H9 (cell line): ENCODE measurements around the gene GATA3. TPM values are rescaled to one million over a fixed set of nuclear protein-coding genes. Genes with fewer than 3 reads are reported as not detected.

ENCODE experiments used
- DNase-seq: peaks from one replicate; pipeline ENCODE4 v3.0.0-alpha.2; 2017
- H2AFZ ChIP-seq: one replicate; pipeline ENCODE4 v1.6.1; 2013; ENCODE audit warnings: mild to moderate bottlenecking, low read length, control low read depth, moderate library complexity
- H2AK5ac ChIP-seq: 2 replicates; pipeline ENCODE4 v1.6.1; 2013; ENCODE audit warnings: low read length, control low read depth, mixed read lengths; ENCODE audit not compliant: insufficient read length
- H2BK120ac ChIP-seq: one replicate; pipeline ENCODE4 v1.6.1; 2013; ENCODE audit warnings: low read depth, mild to moderate bottlenecking, low read length, control low read depth, inconsistent platforms; ENCODE audit not compliant: poor library complexity, severe bottlenecking
- H2BK12ac ChIP-seq: 2 replicates; pipeline ENCODE4 v1.6.1; 2013; ENCODE audit warnings: low read length, control low read depth, mixed read lengths, low read depth; ENCODE audit not compliant: insufficient read length
- H2BK15ac ChIP-seq: 2 replicates; pipeline ENCODE4 v1.6.1; 2013; ENCODE audit warnings: low read depth, low read length, control low read depth
- H2BK20ac ChIP-seq: one replicate; pipeline ENCODE4 v1.6.1; 2013; ENCODE audit warnings: low read depth, mild to moderate bottlenecking, low read length, control low read depth, inconsistent platforms; ENCODE audit not compliant: poor library complexity, severe bottlenecking
- H2BK5ac ChIP-seq: 2 replicates; pipeline ENCODE4 v1.6.1; 2013; ENCODE audit warnings: low read length, control low read depth, mixed read lengths; ENCODE audit not compliant: insufficient read length
- H3K14ac ChIP-seq: 2 replicates; pipeline ENCODE4 v1.6.1; 2013; ENCODE audit warnings: low read length, control low read depth; ENCODE audit not compliant: insufficient read depth
- H3K18ac ChIP-seq: 2 replicates; pipeline ENCODE4 v1.6.1; 2013; ENCODE audit warnings: low read depth, mild to moderate bottlenecking, mixed read lengths, low read length, control low read depth; ENCODE audit not compliant: insufficient read length
- H3K23ac ChIP-seq: 2 replicates; pipeline ENCODE4 v1.6.1; 2013; ENCODE audit warnings: low read length, control low read depth, mixed read lengths, low read depth; ENCODE audit not compliant: insufficient read length
- H3K23me2 ChIP-seq: 2 replicates; pipeline ENCODE4 v1.6.1; 2013; ENCODE audit warnings: low read depth, mild to moderate bottlenecking, mixed read lengths, low read length, control low read depth; ENCODE audit not compliant: insufficient read length, poor library complexity, severe bottlenecking
- H3K27ac ChIP-seq: 2 replicates; pipeline ENCODE4 v1.5.1; 2013; ENCODE audit warnings: low read length, control low read depth, mixed read lengths, low read depth; ENCODE audit not compliant: insufficient read length
- H3K27me3 ChIP-seq: 2 replicates; pipeline ENCODE4 v1.6.1; 2013; ENCODE audit warnings: low read length, control low read depth, inconsistent platforms; ENCODE audit not compliant: insufficient read depth
- H3K4ac ChIP-seq: 2 replicates; pipeline ENCODE4 v1.6.1; 2013; ENCODE audit warnings: low read depth, mild to moderate bottlenecking, control low read depth, inconsistent platforms, low read length, moderate library complexity
- H3K4me1 ChIP-seq: 2 replicates; pipeline ENCODE4 v1.6.1; 2013; ENCODE audit warnings: low read length, control low read depth, inconsistent platforms; ENCODE audit not compliant: insufficient read depth
- H3K4me2 ChIP-seq: 2 replicates; pipeline ENCODE4 v1.6.1; 2013; ENCODE audit warnings: low read length, control low read depth, mixed read lengths; ENCODE audit not compliant: insufficient read length, insufficient read depth
- H3K56ac ChIP-seq: 2 replicates; pipeline ENCODE4 v1.6.1; 2013; ENCODE audit warnings: low read depth, mild to moderate bottlenecking, mixed read lengths, low read length, control low read depth; ENCODE audit not compliant: insufficient read length
- H3K79me1 ChIP-seq: 2 replicates; pipeline ENCODE4 v1.6.1; 2013; ENCODE audit warnings: low read depth, mild to moderate bottlenecking, moderate library complexity, low read length, control low read depth, inconsistent platforms; ENCODE audit not compliant: insufficient read depth, poor library complexity, severe bottlenecking
- H3K79me2 ChIP-seq: 2 replicates; pipeline ENCODE4 v1.6.1; 2013; ENCODE audit warnings: low read length, control low read depth, inconsistent platforms; ENCODE audit not compliant: insufficient read depth
- H3K9ac ChIP-seq: 2 replicates; pipeline ENCODE4 v1.6.1; 2013; ENCODE audit warnings: low read length, control low read depth, mixed read lengths; ENCODE audit not compliant: insufficient read length; ENCODE audit errors: extremely low read depth
- H3K9me3 ChIP-seq: one replicate; pipeline ENCODE4 v1.6.1; 2013; ENCODE audit warnings: low read depth, low read length, inconsistent platforms; ENCODE audit not compliant: control insufficient read depth
- H3T11ph ChIP-seq: one replicate; pipeline ENCODE4 v1.6.1; 2013; ENCODE audit warnings: mild to moderate bottlenecking, low read length, control low read depth, inconsistent platforms
- H4K20me1 ChIP-seq: one replicate; pipeline ENCODE4 v1.6.1; 2013; ENCODE audit not compliant: control insufficient read depth, insufficient read length, insufficient read depth
- H4K5ac ChIP-seq: 2 replicates; pipeline ENCODE4 v1.6.1; 2013; ENCODE audit warnings: low read depth, mild to moderate bottlenecking, mixed read lengths, low read length, control low read depth; ENCODE audit not compliant: insufficient read length
- H4K8ac ChIP-seq: replicated peaks from 2 replicates; pipeline ENCODE4 v1.6.1; 2013; ENCODE audit warnings: low read length, control low read depth, mixed read lengths, low read depth; ENCODE audit not compliant: insufficient read length
- H4K91ac ChIP-seq: 2 replicates; pipeline ENCODE4 v1.6.1; 2013; ENCODE audit warnings: low read depth, mild to moderate bottlenecking, moderate library complexity, mixed read lengths, low read length, control low read depth; ENCODE audit not compliant: insufficient read length
- H3K27ac Mint-ChIP-seq, 3 experiments: 2 replicates in 2 of 3; 3 replicates in 1 of 3; pipeline ENCODE4 v1.8.0; 2020 to 2021; ENCODE audit warnings: mixed read lengths in 3 of 3, mild to moderate bottlenecking in 1 of 3, moderate library complexity in 1 of 3
- H3K27me3 Mint-ChIP-seq: 2 replicates; pipeline ENCODE4 v1.8.0; 2021; ENCODE audit warnings: low read depth, mild to moderate bottlenecking, moderate library complexity, mixed read lengths
- H3K36me3 Mint-ChIP-seq, 3 experiments: 2 replicates in 2 of 3; 3 replicates in 1 of 3; pipeline ENCODE4 v1.8.0; 2020 to 2021; ENCODE audit warnings: low read depth in 3 of 3, mixed read lengths in 3 of 3; ENCODE audit not compliant: insufficient read depth in 1 of 3
- H3K4me1 Mint-ChIP-seq, 2 experiments: 2 replicates each; pipeline ENCODE4 v1.8.0; 2020; ENCODE audit warnings: mixed read lengths in 2 of 2
- H3K4me3 Mint-ChIP-seq, 2 experiments: 2 replicates in 1 of 2; 3 replicates in 1 of 2; pipeline ENCODE4 v1.8.0; 2020 to 2021; ENCODE audit warnings: mild to moderate bottlenecking in 2 of 2, mixed read lengths in 2 of 2, moderate library complexity in 1 of 2
- H3K9me3 Mint-ChIP-seq, 2 experiments: 2 replicates in 1 of 2; 3 replicates in 1 of 2; pipeline ENCODE4 v1.8.0; 2020; ENCODE audit warnings: mild to moderate bottlenecking in 2 of 2, mixed read lengths in 2 of 2, moderate library complexity in 1 of 2
- WGBS: extraction: QIAGEN DNeasy Blood & Tissue Kit; methylation state at CpG from one replicate; pipeline ENCODE4 v1.1.7; 2013; ENCODE audit warnings: missing lambda C conversion rate, low lambda C conversion rate, mixed read lengths; ENCODE audit not compliant: insufficient read length; ENCODE audit errors: extremely low coverage; 5-methylcytosine and 5-hydroxymethylcytosine counted together
- long read RNA-seq: library from polyadenylated mRNA; unstranded; transcript quantifications from one replicate; pipeline ENCODE4 v2.0.0, GENCODE V29; 2020
- total RNA-seq: library from RNA; stranded (reverse); gene quantifications from 2 replicates; pipeline ENCODE4 v1.2.1, GENCODE V29; 2021
- TF ChIP-seq, protein P1 (sequence below): fragments of 200-600 bp; sonication (generic); conservative IDR thresholded peaks from 3 replicates; pipeline ENCODE4 v1.8.0; 2021; ENCODE audit warnings: antibody characterized with exemption, mild to moderate bottlenecking

The GATA3 gene
- total RNA-seq = 0.31 TPM in 2 replicates
- long read RNA-seq, partial matches to known transcripts = 2 of 2 reads
- long read RNA-seq, other reads (novel, unspliced or antisense) = 0 of 2 reads

GRCh38 chr10:8054494-8055407 is at the start of gene GATA3:
GATA3 (plus strand) TSS chr10:8054688; CDS start chr10:8055656, 968 bp downstream.
- Mint-ChIP-seq H3K4me1 (peaks cover 48 to 61% of the 10 kb centered on the region in 2 experiments), H3K9me3 (no peaks in the 10 kb centered on the region; a peak in 1 of 5 replicates), H3K27ac (no peak within 1 kb of the TSS), H3K4me3 (peak within 1 kb of the TSS; percentile 65 to 86), H3K36me3 (no peaks in the 10 kb centered on the region), H3K27me3 (peaks cover 93% of the 10 kb centered on the region)
- no peak within 1 kb of the TSS for H3K4ac ChIP-seq
- H3K18ac ChIP-seq = no peak within 1 kb of the TSS
- H3K23me2 ChIP-seq = peaks cover 46% of the 10 kb centered on the region
- no peaks in the 10 kb centered on the region for H3K79me1 ChIP-seq
- peak within 1 kb of the TSS; percentile 74 for H3K4me2 ChIP-seq
- no peaks in the 10 kb centered on the region for H4K20me1 ChIP-seq
- no peak within 1 kb of the TSS for H4K91ac ChIP-seq
- no peak within 1 kb of the TSS for H4K8ac ChIP-seq
- no peak within 1 kb of the TSS for H2BK5ac ChIP-seq
- no peak within 1 kb of the TSS for H2AK5ac ChIP-seq
- H3K56ac ChIP-seq = no peak within 1 kb of the TSS
- H3K4me1 ChIP-seq = peaks cover 11% of the 10 kb centered on the region; the same call in 1 of the 2 replicates
- no peak within 1 kb of the TSS for H3K23ac ChIP-seq
- H3K9me3 ChIP-seq = no peaks in the 10 kb centered on the region
- TF ChIP-seq, protein P1, sequence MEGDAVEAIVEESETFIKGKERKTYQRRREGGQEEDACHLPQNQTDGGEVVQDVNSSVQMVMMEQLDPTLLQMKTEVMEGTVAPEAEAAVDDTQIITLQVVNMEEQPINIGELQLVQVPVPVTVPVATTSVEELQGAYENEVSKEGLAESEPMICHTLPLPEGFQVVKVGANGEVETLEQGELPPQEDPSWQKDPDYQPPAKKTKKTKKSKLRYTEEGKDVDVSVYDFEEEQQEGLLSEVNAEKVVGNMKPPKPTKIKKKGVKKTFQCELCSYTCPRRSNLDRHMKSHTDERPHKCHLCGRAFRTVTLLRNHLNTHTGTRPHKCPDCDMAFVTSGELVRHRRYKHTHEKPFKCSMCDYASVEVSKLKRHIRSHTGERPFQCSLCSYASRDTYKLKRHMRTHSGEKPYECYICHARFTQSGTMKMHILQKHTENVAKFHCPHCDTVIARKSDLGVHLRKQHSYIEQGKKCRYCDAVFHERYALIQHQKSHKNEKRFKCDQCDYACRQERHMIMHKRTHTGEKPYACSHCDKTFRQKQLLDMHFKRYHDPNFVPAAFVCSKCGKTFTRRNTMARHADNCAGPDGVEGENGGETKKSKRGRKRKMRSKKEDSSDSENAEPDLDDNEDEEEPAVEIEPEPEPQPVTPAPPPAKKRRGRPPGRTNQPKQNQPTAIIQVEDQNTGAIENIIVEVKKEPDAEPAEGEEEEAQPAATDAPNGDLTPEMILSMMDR = no peak
- H3K14ac ChIP-seq = no peak within 1 kb of the TSS
- no CpG with 5 or more reads among the region's 65 CpGs for WGBS
- H3K9ac ChIP-seq = no peak within 1 kb of the TSS
- H2BK20ac ChIP-seq = no peak within 1 kb of the TSS
- no peak within 1 kb of the TSS for H2BK12ac ChIP-seq
- H4K5ac ChIP-seq = no peak within 1 kb of the TSS
- H2AFZ ChIP-seq = no peak within 1 kb of the TSS
- no peak within 1 kb of the TSS for H3K27ac ChIP-seq
- peaks cover 85% of the 10 kb centered on the region for H3K27me3 ChIP-seq
- H3T11ph ChIP-seq = no peak within 1 kb of the TSS
- H2BK120ac ChIP-seq = no peak within 1 kb of the TSS
- H2BK15ac ChIP-seq = no peak within 1 kb of the TSS
- peak; percentile 82 for DNase-seq
- H3K79me2 ChIP-seq = no peaks in the 10 kb centered on the region
